CD14-positive monocyte (primary cell): Measurements from ENCODE around the gene TPK1. TPM values are rescaled to one million over a fixed set of nuclear protein-coding genes. Genes with fewer than 3 reads are reported as not detected.

Experiments used
- DNase-seq, 3 donors: peaks; one replicate each; pipeline ENCODE4 v3.0.0-alpha.2; 2011 to 2022
- H2AFZ ChIP-seq: 2 replicates; pipeline ENCODE4 v1.6.0; 2012; ENCODE audit warnings: mild to moderate bottlenecking, low read depth, low read length, inconsistent platforms; ENCODE audit not compliant: insufficient read depth, poor library complexity, severe bottlenecking
- H3K27ac ChIP-seq, 2 donors: 1 replicate in 1 of 2; 2 replicates in 1 of 2; pipeline ENCODE4 v1.5.1; 2012 to 2013; ENCODE audit warnings: low read length in 2 of 2, control low read depth in 1 of 2, inconsistent platforms in 1 of 2, low read depth in 1 of 2, mild to moderate bottlenecking in 1 of 2
- H3K27me3 ChIP-seq, 2 donors: one replicate each; pipeline versions ENCODE4 v1.6.0 to v1.6.1; 2011 to 2013; ENCODE audit warnings: low read length in 2 of 2; ENCODE audit not compliant: control insufficient read depth in 2 of 2, insufficient read depth in 2 of 2
- H3K36me3 ChIP-seq, 2 donors: replicated peaks in 1 of 2; 1 replicate in 1 of 2; 2 replicates in 1 of 2; pipeline versions ENCODE4 v1.5.1 to v1.6.1; 2012 to 2013; ENCODE audit warnings: low read length in 2 of 2, control low read depth in 1 of 2, inconsistent platforms in 1 of 2, mild to moderate bottlenecking in 1 of 2; ENCODE audit not compliant: insufficient read depth in 2 of 2, control insufficient read depth in 1 of 2
- H3K4me1 ChIP-seq, 2 donors: 1 replicate in 1 of 2; 2 replicates in 1 of 2; pipeline versions ENCODE4 v1.5.1 to v1.6.1; 2012 to 2013; ENCODE audit warnings: low read length in 2 of 2, control low read depth in 1 of 2, inconsistent platforms in 1 of 2, mild to moderate bottlenecking in 1 of 2, moderate library complexity in 1 of 2; ENCODE audit not compliant: insufficient read depth in 2 of 2, control insufficient read depth in 1 of 2
- H3K4me2 ChIP-seq: replicated peaks from 2 replicates; pipeline ENCODE3; 2012; ENCODE audit warnings: low read length, moderate library complexity, mild to moderate bottlenecking; ENCODE audit not compliant: poor library complexity, severe bottlenecking; ENCODE audit errors: extremely low read depth
- H3K4me3 ChIP-seq, 3 experiments: fragments of 200-600 bp in 1 of 3; sonication (generic) in 1 of 3; replicated peaks in 1 of 3; 1 replicate in 2 of 3; 2 replicates in 1 of 3; pipeline ENCODE4 v1.5.1; 2011 to 2013; ENCODE audit warnings: low read length in 3 of 3, mild to moderate bottlenecking in 3 of 3, control low read depth in 2 of 3, low read depth in 2 of 3, inconsistent platforms in 1 of 3, moderate library complexity in 1 of 3
- H3K79me2 ChIP-seq: 2 replicates; pipeline ENCODE4 v1.6.0; 2012; ENCODE audit warnings: mild to moderate bottlenecking, control low read depth, inconsistent platforms, low read length, moderate library complexity; ENCODE audit not compliant: insufficient read depth
- H3K9ac ChIP-seq: 2 replicates; pipeline ENCODE4 v1.6.0; 2017; ENCODE audit warnings: low read length, mild to moderate bottlenecking; ENCODE audit not compliant: insufficient read depth, poor library complexity, severe bottlenecking
- H3K9me3 ChIP-seq, 2 donors: replicated peaks in 1 of 2; 1 replicate in 1 of 2; 2 replicates in 1 of 2; pipeline versions ENCODE4 v1.5.1 to v1.6.1; 2012 to 2013; ENCODE audit warnings: low read length in 2 of 2, control low read depth in 1 of 2; ENCODE audit not compliant: control insufficient read depth in 1 of 2, insufficient read depth in 1 of 2
- H4K20me1 ChIP-seq: 2 replicates; pipeline ENCODE4 v1.6.0; 2012; ENCODE audit warnings: mild to moderate bottlenecking, low read length, control low read depth, moderate library complexity; ENCODE audit not compliant: insufficient read depth
- H3K27ac Mint-ChIP-seq, 7 donors: one replicate each; pipeline ENCODE4 v1.8.0; 2020; ENCODE audit warnings: mild to moderate bottlenecking in 7 of 7, mixed read lengths in 7 of 7, moderate library complexity in 6 of 7, inconsistent platforms in 2 of 7
- H3K27me3 Mint-ChIP-seq, 3 donors: one replicate each; pipeline ENCODE4 v1.8.0; 2021 to 2022; ENCODE audit warnings: low read depth in 3 of 3, mild to moderate bottlenecking in 3 of 3, mixed read lengths in 3 of 3, moderate library complexity in 3 of 3, inconsistent platforms in 1 of 3
- H3K36me3 Mint-ChIP-seq, 2 donors: one replicate each; pipeline ENCODE4 v1.8.0; 2020; ENCODE audit warnings: mixed read lengths in 2 of 2, inconsistent platforms in 1 of 2, mild to moderate bottlenecking in 1 of 2
- H3K4me1 Mint-ChIP-seq: one replicate; pipeline ENCODE4 v1.8.0; 2020; ENCODE audit warnings: mild to moderate bottlenecking, mixed read lengths
- H3K4me3 Mint-ChIP-seq, 2 donors: one replicate each; pipeline ENCODE4 v1.8.0; 2020; ENCODE audit warnings: mild to moderate bottlenecking in 2 of 2, mixed read lengths in 2 of 2, moderate library complexity in 1 of 2
- H3K9me3 Mint-ChIP-seq, 7 donors: one replicate each; pipeline ENCODE4 v1.8.0; 2020 to 2022; ENCODE audit warnings: mixed read lengths in 7 of 7, mild to moderate bottlenecking in 6 of 7, moderate library complexity in 6 of 7, inconsistent platforms in 2 of 7
- CTCF ChIP-seq: fragments of 200-600 bp; IDR thresholded peaks from one replicate; pipeline ENCODE4 v1.8.0; 2022; ENCODE audit warnings: antibody characterized with exemption, mild to moderate bottlenecking
- WGBS: methylation state at CpG from one replicate; pipeline ENCODE4 v1.1.5; 2013; ENCODE audit warnings: missing lambda C conversion rate; ENCODE audit not compliant: insufficient coverage; 5-methylcytosine and 5-hydroxymethylcytosine counted together
- intact Hi-C, 2 donors: fragments of 100-400 bp; cut with micrococcal nuclease; formaldehyde crosslinking; loops; one replicate each; pipeline versions ENCODE4 v1.15.0 to v1.15.1; 2023
- polyA plus RNA-seq, 3 donors: library from polyadenylated mRNA; depleted of rRNA in 1 of 3; unstranded in 2 of 3; stranded (reverse) in 1 of 3; fragments of 300-500 nt in 2 of 3; fragments of >200 nt in 1 of 3; fragmentation: Illumina TruSeq in 2 of 3; gene quantifications; 1 replicate in 2 of 3; 2 replicates in 1 of 3; pipeline ENCODE4 v1.2.3, GENCODE V29; 2012 to 2021

The TPK1 gene
- polyA plus RNA-seq, 3 donors: 18.9 to 33.8 (median 33.1) TPM

GRCh38 chr7:144717720-144718119 is 118.1 kb downstream of the TPK1 start:
- Mint-ChIP-seq H3K36me3 (peaks cover 4% of the 10 kb centered on the region in 2 donors), H3K4me1 (no peaks in the 10 kb centered on the region), H3K4me3 (no peak overlapping the region), H3K27ac (no peak overlapping the region), H3K27me3 (no peaks in the 10 kb centered on the region), H3K9me3 (peaks cover 0 to 19% (median 12%) of the 10 kb centered on the region in 7 donors)
- Histone ChIP-seq H3K27me3 (no peaks in the 10 kb centered on the region), H2AFZ (no peak overlapping the region), H3K9ac (no peak overlapping the region), H3K27ac (no peak overlapping the region), H3K4me1 (no peaks in the 10 kb centered on the region), H3K4me2 (no peak overlapping the region), H4K20me1 (no peaks in the 10 kb centered on the region), H3K79me2 (no peaks in the 10 kb centered on the region), H3K36me3 (no peaks in the 10 kb centered on the region), H3K4me3 (no peak overlapping the region), H3K9me3 (peaks cover 0 to 16% of the 10 kb centered on the region in 2 donors)
- no CpG with 5 or more reads among the region's 1 CpG for WGBS
- no peak for DNase-seq
- TF ChIP-seq CTCF: no peak
- intact Hi-C loops: no loop called here

GRCh38 chr7:144713850-144714249 is 122.0 kb downstream of the TPK1 start:
- no peak for TF ChIP-seq CTCF
- intact Hi-C loops: no loop called here
- Mint-ChIP-seq H3K4me1 (no peaks in the 10 kb centered on the region), H3K4me3 (no peak overlapping the region), H3K27ac (no peak overlapping the region), H3K27me3 (no peaks in the 10 kb centered on the region), H3K36me3 (peaks cover 4% of the 10 kb centered on the region in 2 donors), H3K9me3 (peaks cover 0 to 18% (median 9%) of the 10 kb centered on the region in 7 donors)
- no peaks in the 10 kb centered on the region for H3K79me2 ChIP-seq
- H3K4me1 ChIP-seq: no peaks in the 10 kb centered on the region
- H3K9ac ChIP-seq: no peak overlapping the region
- H3K27me3 ChIP-seq: no peaks in the 10 kb centered on the region
- no peak overlapping the region for H3K4me2 ChIP-seq
- DNase-seq: no peak
- WGBS: 87% methylated on average over 1 of the region's 2 CpGs
- H3K4me3 ChIP-seq: no peak overlapping the region
- no peaks in the 10 kb centered on the region for H3K36me3 ChIP-seq
- no peak overlapping the region for H2AFZ ChIP-seq
- no peaks in the 10 kb centered on the region for H4K20me1 ChIP-seq
- H3K9me3 ChIP-seq: peaks cover 0 to 16% of the 10 kb centered on the region in 2 donors
- H3K27ac ChIP-seq: no peak overlapping the region
